SIG-M5 (cell line): ENCODE measurements around the gene MN1.

Experiments
- DNase-seq: peaks from one replicate; lab custom pipeline; 2025; lab: John Stamatoyannopoulos, UW

MN1 gene

DNA sequence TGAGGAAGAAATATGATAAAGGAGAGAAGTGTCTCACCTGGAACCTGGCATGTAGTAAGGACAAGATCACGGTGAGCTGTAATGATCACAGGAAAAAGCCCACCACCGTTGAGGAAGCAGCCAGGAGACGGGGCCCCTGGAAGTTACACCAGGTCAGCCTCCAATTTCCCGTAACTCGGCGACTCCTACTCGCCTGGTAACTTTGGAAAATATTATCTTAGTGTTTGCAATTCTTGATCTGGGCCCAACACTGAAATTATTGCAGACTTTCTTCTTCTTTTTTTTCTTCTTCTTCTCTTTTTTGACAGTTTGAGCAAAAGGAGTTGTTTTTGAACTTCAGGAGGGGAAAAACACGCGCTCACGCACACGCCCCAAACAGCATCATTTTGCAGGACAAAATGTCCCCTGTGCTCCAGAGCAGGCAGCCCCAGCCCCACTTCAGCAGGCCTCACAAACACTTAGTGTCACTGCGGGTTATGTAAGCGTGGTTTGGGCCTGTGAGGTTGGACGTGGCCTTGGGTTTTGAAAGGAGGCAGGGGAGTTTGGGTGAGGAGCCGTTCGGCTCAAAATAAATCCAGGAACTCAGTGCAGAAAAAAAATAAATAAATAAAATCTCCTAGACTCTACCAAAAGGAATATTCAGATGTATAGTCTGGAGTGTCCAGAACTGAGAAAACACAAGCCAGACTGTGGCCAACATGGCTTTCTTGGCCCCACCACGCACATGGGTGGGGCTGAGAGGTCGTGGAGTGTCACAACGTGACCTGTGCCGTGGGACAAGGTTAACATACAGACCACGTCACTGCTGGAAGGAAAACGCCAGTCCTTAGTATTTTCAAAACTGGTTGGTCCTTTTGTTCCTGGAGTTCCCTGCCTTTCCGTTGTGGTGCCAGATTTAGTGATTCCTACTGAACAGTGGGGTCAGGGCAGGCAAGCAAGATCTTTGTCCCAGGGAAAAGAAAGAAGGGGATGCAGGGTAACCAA, 26.3 kb upstream of the MN1 start:
- no peak for DNase-seq

DNA sequence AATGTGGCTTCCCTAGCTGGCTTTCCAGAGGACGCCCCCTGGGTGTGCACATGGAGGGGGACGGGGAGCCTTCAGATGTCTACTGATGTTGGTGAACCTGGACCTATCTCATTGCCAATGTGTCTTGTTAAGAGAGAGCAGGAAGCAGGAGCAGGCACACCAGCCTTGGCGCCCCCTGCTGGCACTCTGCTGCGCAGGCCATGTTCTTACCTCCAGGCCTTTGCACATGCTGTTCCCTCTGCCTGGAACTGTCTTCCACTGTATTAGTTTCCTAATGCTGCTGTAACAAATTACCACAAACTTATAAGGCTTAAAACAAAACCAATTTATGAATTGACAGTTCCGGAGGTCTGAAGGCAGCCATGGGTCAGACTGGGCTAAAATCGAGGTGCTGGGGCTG, 23.6 kb upstream of the MN1 start:
- DNase-seq, result no peak

DNA sequence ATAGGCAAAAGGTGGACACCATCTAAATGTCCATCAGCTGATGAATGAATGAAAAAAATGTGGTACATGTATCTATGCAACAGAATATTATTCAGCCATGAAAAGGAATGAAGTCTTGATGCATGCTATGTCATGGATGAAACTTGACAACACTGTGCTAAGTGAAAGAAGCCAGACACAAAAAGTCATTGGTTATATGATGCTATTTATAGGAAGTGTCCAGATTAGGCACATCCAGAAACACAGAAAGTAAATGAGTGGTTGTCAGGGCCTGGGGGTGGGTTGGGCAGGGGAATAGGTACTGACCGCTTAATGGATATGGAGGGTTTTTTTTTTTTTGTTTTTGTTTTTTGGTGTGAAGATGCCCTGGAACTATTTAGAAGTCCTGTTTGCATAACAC, 21.7 kb upstream of the MN1 start:
- DNase-seq, result no peak

DNA sequence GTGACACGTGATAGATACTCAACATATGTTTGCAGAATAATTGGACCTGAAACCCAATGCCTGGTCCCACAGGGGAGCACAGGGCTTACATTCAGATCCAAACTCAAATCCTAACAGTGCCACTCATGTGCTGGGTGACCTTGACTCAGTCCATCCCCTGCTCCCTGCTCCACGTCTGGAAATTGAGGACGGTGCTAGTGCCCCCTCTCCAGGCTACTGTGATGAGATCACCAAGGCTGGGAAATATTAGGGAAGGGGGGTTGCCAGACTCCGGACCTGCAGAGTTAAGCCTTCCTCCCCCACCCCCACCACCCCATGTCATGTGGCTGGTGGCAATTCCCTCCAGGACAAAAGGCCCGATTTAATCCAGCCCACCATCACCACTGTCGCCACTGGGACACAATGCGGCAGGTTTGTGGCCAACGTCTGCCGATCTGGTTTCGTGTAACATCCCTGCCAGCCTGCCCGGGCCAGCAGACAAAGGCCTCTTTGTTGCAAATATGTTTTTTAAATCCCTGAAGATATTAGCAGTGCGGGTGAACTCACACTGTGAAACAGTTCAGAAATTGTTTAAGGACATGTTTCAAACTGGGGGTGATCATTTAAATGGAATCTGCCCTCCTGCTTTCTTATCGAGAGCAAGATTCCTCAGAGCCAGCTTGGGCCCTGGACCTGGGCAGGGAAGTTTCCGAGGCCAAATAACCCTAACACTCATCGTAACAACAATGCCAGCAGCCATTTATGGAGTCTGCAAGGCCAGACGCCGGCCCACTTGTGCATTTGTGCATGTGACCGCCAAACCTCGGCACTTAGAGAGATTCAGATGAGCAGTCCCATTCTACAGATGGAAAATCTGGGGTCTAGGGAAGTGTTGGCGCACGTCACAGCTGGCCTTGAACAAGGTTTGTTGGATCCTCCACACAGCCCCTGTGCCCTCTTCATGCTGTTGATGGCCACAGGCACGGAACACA, 19.6 kb upstream of the MN1 start:
- DNase-seq, result no peak

DNA sequence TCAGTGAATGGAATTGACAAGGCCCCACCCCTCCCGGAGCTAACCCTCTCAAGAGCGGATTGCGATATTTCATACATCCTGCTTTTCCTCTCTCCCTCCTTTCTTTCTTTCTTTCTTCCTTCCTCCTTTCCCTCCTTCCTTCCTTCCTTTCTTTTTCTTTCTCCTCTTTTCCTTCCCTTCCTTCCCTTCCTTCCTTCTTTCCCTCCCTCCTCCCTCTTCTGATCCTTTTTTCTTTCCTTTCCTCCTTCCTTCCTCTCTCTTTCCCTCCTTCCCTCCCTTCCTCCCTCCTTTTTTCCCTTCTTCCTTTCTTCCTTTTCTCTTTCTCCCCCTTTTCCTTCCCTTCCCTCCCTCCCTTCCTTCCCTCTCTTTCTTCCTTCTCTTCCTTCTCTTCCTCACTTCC, 15.0 kb upstream of the MN1 start:
- no peak for DNase-seq

DNA sequence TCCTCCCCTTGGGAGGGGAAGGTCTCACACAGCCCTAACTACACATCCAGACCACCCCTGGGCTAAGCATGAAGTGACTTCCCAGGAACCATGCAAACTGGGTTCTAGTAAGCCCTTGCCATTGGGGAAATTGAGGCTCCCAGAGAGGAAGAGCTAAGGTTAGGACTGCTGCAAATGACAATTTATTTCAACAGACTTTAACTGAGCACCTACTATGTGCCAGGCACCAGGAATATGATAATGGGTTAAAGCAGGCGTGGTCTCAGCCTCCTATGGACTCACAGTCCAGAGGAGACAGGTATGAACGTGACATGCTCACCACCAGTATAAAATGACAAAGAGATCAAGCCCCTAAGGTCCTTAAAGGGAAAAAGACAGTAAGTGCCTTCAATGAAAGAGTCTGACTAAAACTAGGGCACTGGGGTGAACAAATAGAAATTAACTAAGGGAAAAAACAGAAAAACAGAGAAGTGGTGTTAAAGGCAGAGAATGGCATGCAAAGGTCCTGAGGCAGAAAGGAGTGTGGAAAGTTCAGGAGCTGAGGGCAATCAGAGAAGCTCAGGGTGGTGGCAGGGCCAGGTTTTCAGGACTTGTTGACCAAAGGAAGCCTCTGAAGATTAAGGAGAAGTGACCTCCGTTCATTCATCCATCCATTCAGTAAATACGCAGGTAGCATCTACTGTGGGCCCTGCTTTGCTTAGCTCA, 14.4 kb upstream of the MN1 start:
- DNase-seq, result no peak

DNA sequence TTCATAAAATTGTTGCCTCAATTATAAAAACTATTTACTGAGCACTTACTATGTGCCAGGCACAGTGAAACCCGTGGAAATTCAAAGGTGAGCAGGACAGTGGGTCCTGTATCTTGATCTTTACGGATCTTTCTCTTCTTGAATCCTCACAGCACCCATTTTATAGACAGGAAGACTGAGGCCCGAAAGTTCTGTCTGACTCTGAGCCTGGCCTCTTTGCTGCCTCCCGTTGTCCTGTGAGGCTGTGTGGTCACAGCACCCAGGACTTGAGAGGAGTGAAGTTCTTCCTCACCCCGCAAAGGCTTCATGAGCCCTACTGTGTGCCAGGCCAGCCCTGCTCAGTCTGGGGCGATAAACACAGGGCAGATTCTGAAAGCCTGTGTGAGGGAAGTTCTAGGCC, 13.4 kb upstream of the MN1 start:
- no peak for DNase-seq

DNA sequence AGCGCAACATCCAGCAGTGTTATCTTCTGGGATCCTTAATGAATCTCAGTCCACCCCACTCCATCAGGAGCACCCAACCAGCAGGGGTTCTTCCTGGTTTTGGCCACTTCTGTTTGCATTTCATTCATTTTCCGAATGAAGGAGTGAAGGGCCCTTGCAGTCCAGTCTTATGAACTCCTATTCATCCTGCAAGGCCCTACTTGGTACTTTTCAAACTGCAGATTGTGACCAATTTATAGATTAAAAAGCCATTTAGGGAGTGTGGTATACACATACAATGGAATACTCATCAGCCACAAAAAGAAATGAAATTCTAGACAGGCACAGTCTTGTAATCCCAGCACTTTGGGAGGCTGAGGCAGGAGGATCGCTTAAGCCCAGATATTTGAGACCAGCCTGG, 10.2 kb upstream of the MN1 start:
- DNase-seq, result no peak

DNA sequence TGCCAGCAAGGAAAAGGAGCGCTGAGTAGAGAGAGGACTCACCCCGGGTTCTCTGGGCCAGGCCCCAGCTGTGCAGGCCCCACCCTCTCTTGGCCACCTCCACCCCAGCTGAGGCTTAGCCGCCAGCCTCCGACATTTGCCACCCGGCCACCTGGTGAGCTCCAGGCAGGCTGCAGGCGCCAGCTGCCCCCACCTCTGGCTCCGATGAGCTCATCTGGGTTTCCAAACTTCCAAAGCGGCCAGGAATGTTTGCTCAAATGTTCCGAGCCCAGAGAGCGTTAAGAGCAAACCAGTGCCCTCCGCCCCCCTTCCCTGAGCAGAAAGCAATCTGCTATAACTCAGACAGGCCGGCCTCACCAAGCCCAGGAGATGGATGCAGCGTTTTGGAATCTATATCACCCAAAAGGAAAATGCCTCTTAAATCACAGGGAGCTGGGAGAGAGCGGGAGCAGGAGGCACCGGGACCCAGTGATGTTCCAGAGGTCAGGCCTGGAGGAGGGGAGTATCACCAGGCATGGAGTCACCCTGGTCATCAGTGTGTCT, 9.1 kb upstream of the MN1 start:
- no peak for DNase-seq

- DNase-seq, result no peak
These were observed 8.4 kb upstream of the MN1 start for GRCh38 chr22:27809700-27810608.

- no peak for DNase-seq
These were observed 7.7 kb upstream of the MN1 start for GRCh38 chr22:27809226-27809603.

- DNase-seq, result no peak
These were observed 7.1 kb upstream of the MN1 start for GRCh38 chr22:27808451-27809225.

DNA sequence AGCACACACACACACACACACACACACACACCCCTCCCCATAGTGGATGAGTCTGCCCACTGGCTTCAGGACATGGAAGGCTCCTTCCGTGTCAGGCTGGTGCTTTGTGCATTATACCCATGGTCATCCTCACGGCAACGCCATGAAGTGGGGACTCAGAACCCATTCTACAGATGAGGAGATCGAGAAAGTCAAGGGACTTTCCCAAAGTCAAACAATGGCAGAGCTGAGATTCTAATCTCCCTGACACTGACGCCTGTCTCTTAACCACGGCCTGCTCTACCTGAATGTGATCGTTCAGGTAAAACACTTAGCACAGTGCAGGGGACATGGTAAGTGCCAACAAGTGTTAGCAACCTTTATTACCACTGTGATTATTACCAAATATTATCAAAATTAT, 4.3 kb upstream of the MN1 start:
- no peak for DNase-seq

DNA sequence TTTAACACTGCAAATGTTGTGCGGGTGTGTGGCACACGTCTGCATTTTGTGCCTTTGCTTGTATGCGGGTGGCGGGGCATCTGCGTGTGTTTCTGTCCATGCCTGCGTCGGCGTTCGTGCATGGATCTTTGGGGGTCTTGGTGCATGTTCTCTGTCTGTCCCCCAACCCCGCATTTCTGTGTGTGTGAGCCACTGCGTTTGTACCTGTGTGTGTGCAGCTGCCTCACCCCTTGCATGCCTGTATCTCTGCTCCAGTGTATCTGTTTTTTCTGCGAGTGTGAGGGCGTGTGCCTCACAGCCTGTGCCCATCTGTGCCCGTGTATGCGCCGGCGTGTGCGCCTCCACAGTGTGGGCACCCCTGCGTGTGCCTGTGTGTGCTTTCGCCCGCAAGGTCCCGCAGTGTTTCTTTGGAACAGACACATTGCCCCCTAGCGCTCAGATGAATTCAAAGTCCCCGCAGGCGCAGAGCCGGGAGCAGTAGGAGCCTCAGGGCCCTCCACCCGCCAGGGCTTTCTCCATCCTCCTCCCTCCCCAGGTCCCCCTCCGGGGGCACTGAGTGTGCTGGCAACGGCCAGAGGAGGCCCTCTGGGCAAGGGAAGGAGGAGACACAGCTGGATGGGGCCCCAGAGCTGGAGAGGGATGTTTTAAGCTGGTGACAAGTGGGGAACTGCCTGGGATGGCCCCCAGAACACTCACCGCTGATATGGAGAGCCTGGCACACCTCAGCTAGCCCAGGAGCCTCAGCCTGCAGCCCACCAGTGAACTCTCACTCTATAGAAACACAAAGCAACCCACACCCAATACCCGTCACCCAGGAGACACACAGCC, 3.1 kb upstream of the MN1 start:
- no peak for DNase-seq

GRCh38 chr22:27803841-27804415, 2.4 kb upstream of the MN1 start:
- DNase-seq, result no peak

- no peak for DNase-seq
These were observed 954 bp upstream of the MN1 start for GRCh38 chr22:27802346-27803073.

- no peak for DNase-seq
These were observed 347 bp downstream of the MN1 start for GRCh38 chr22:27801202-27801615.
